Measurements from ENCODE around the gene UMODL1. TPM values are rescaled to one million over a fixed set of nuclear protein-coding genes. Genes with fewer than 3 reads are reported as not detected.
A peak's percentile ranks its signal among the peaks of the same experiment; 100 is the strongest.

UMODL1 gene
- total RNA-seq, 5 donors from 2014 or later (not counting 1 experiment from before 2014, with no cell fraction given) = 0.16 to 0.99 (median 0.82) TPM

DNA sequence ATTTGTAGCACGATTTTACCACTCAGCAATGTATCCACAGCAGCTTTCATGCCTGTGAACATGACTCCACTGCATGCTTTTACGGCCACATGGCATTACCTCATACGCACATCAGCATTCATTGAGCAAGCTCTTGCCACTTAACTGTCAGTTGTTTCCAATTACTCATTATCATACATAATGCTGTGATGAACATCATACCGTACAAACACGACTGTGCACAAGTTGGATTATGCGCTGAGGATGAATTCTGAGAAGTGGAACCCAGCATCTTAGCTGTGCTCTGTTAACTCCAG lies 9.6 kb downstream of the UMODL1 start:
- no peaks in the 10 kb centered on the region for H3K9me3 Mint-ChIP-seq
- no peaks in the 10 kb centered on the region for H3K36me3 Mint-ChIP-seq
- ATAC-seq (replicated peaks in 1 of 4) = no peak
- no peak overlapping the region for H3K27ac Mint-ChIP-seq
- H3K4me3 ChIP-seq (ENCODE audit: control insufficient read depth in 1 of 2, extremely low read depth in 1 of 2, low read length in 1 of 2) = no peak overlapping the region
- H3K36me3 ChIP-seq (ENCODE audit: control insufficient read depth in 2 of 2, extremely low read depth in 1 of 2, insufficient read depth in 1 of 2, low read length in 1 of 2) = no peaks in the 10 kb centered on the region
- no peak overlapping the region for H3K27ac ChIP-seq (ENCODE audit: low read length)
- no peaks in the 10 kb centered on the region for H3K9me3 ChIP-seq
- no peaks in the 10 kb centered on the region for H3K4me1 ChIP-seq (ENCODE audit: control insufficient read depth in 1 of 2, extremely low read depth in 1 of 2, insufficient read depth in 2 of 2, low read length in 2 of 2)
- H3K4me3 Mint-ChIP-seq = no peak overlapping the region
- 72% methylated on average over 6 of the region's 6 CpGs for WGBS (ENCODE audit: insufficient coverage)
- no peak for DNase-seq
- CTCF ChIA-PET = no interaction called here
- peaks cover 0 to 40% of the 10 kb centered on the region in 2 experiments for H3K27me3 ChIP-seq (replicated peaks in 1 of 2; ENCODE audit: control insufficient read depth in 2 of 2, extremely low read depth in 1 of 2, insufficient read depth in 2 of 2, low read length in 1 of 2)
- POLR2A ChIA-PET = no interaction called here
- H3K4me1 Mint-ChIP-seq = peaks cover 0 to 2% (median 0%) of the 10 kb centered on the region in 3 donors
- H3K27me3 Mint-ChIP-seq = peaks cover 0 to 2% of the 10 kb centered on the region in 2 donors

DNA sequence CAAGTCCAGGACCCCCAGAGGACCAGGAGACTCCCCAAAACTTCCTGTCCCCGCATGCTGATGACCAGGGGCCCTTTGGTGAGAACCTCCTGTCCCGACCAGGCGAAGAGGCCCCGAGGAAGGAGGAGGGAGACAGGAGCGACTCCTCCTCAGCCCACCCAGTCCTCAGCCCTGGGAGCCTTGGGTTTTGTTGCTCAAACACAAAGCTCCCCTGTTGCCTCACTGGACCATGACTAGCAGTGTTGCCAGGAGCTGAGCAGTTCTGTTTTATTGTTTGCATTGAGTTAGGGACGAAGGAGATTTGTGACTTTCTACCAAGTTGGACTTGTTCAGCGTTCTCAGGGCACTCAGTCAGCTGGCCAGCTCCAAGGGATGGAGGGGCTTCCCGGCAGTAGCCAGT lies 10.0 kb downstream of the UMODL1 start:
- ChIA-PET CTCF (no interaction called here), POLR2A (no interaction called here)
- Mint-ChIP-seq H3K27me3 (peaks cover 0 to 2% of the 10 kb centered on the region in 2 donors), H3K9me3 (no peaks in the 10 kb centered on the region), H3K36me3 (no peaks in the 10 kb centered on the region), H3K4me1 (peaks cover 0 to 2% (median 0%) of the 10 kb centered on the region in 3 donors), H3K4me3 (no peak overlapping the region), H3K27ac (no peak overlapping the region)
- Histone ChIP-seq H3K4me1 (ENCODE audit: control insufficient read depth in 1 of 2, extremely low read depth in 1 of 2, insufficient read depth in 2 of 2, low read length in 2 of 2) (no peaks in the 10 kb centered on the region), H3K9me3 (no peaks in the 10 kb centered on the region), H3K4me3 (ENCODE audit: control insufficient read depth in 1 of 2, extremely low read depth in 1 of 2, low read length in 1 of 2) (no peak overlapping the region), H3K27me3 (replicated peaks in 1 of 2; ENCODE audit: control insufficient read depth in 2 of 2, extremely low read depth in 1 of 2, insufficient read depth in 2 of 2, low read length in 1 of 2) (peaks cover 0 to 42% of the 10 kb centered on the region in 2 experiments), H3K36me3 (ENCODE audit: control insufficient read depth in 2 of 2, extremely low read depth in 1 of 2, insufficient read depth in 1 of 2, low read length in 1 of 2) (no peaks in the 10 kb centered on the region), H3K27ac (ENCODE audit: low read length) (no peak overlapping the region)
- 87% methylated on average over 3 of the region's 8 CpGs for WGBS (ENCODE audit: insufficient coverage)
- ATAC-seq (replicated peaks in 1 of 4) = no peak
- DNase-seq = no peak

- Mint-ChIP-seq H3K27me3 (peaks cover 0 to 2% of the 10 kb centered on the region in 2 donors), H3K27ac (no peak overlapping the region), H3K4me3 (no peak overlapping the region), H3K36me3 (no peaks in the 10 kb centered on the region), H3K9me3 (no peaks in the 10 kb centered on the region), H3K4me1 (peaks cover 0 to 2% (median 0%) of the 10 kb centered on the region in 3 donors)
- Histone ChIP-seq H3K27me3 (replicated peaks in 1 of 2; ENCODE audit: control insufficient read depth in 2 of 2, extremely low read depth in 1 of 2, insufficient read depth in 2 of 2, low read length in 1 of 2) (peaks cover 0 to 37% of the 10 kb centered on the region in 2 experiments), H3K27ac (ENCODE audit: low read length) (no peak overlapping the region), H3K9me3 (no peaks in the 10 kb centered on the region), H3K36me3 (ENCODE audit: control insufficient read depth in 2 of 2, extremely low read depth in 1 of 2, insufficient read depth in 1 of 2, low read length in 1 of 2) (no peaks in the 10 kb centered on the region), H3K4me1 (ENCODE audit: control insufficient read depth in 1 of 2, extremely low read depth in 1 of 2, insufficient read depth in 2 of 2, low read length in 2 of 2) (no peaks in the 10 kb centered on the region), H3K4me3 (ENCODE audit: control insufficient read depth in 1 of 2, extremely low read depth in 1 of 2, low read length in 1 of 2) (no peak overlapping the region)
- 85% methylated on average over 18 of the region's 18 CpGs for WGBS (ENCODE audit: insufficient coverage)
- ATAC-seq (replicated peaks in 1 of 4) = no peak
- ChIA-PET POLR2A (no interaction called here), CTCF (interaction anchor here in 1 of 2 donors (0.5 kb wide), 1 partner anchor 229 kb away, joined by 3 read pairs; no protein-coding TSS in a partner anchor)
- DNase-seq = no peak
Observed at GRCh38 chr21:42081931-42082381, 10.8 kb downstream of the UMODL1 start.

- DNase-seq = no peak
- H3K36me3 Mint-ChIP-seq = no peaks in the 10 kb centered on the region
- no peaks in the 10 kb centered on the region for H3K9me3 Mint-ChIP-seq
- peak overlapping the region in 1 of 3 donors; percentile 24 for H3K4me3 Mint-ChIP-seq
- POLR2A ChIA-PET = no interaction called here
- Histone ChIP-seq H3K4me1 (ENCODE audit: control insufficient read depth in 1 of 2, extremely low read depth in 1 of 2, insufficient read depth in 2 of 2, low read length in 2 of 2) (no peaks in the 10 kb centered on the region), H3K27me3 (replicated peaks in 1 of 2; ENCODE audit: control insufficient read depth in 2 of 2, extremely low read depth in 1 of 2, insufficient read depth in 2 of 2, low read length in 1 of 2) (peaks cover 0 to 35% of the 10 kb centered on the region in 2 experiments), H3K9me3 (no peaks in the 10 kb centered on the region), H3K36me3 (ENCODE audit: control insufficient read depth in 2 of 2, extremely low read depth in 1 of 2, insufficient read depth in 1 of 2, low read length in 1 of 2) (no peaks in the 10 kb centered on the region), H3K27ac (ENCODE audit: low read length) (no peak overlapping the region), H3K4me3 (ENCODE audit: control insufficient read depth in 1 of 2, extremely low read depth in 1 of 2, low read length in 1 of 2) (no peak overlapping the region)
- 80% methylated on average over 22 of the region's 22 CpGs for WGBS (ENCODE audit: insufficient coverage)
- CTCF ChIA-PET = interaction anchor here in 1 of 2 donors (0.5 kb wide), 1 partner anchor 228 kb away, joined by 3 read pairs; no protein-coding TSS in a partner anchor
- no peak for ATAC-seq (replicated peaks in 1 of 4)
- H3K4me1 Mint-ChIP-seq = peaks cover 0 to 2% (median 0%) of the 10 kb centered on the region in 3 donors
- no peak overlapping the region for H3K27ac Mint-ChIP-seq
- peaks cover 0 to 2% of the 10 kb centered on the region in 2 donors for H3K27me3 Mint-ChIP-seq
Observed at GRCh38 chr21:42082501-42083360, 11.6 kb downstream of the UMODL1 start.

DNA sequence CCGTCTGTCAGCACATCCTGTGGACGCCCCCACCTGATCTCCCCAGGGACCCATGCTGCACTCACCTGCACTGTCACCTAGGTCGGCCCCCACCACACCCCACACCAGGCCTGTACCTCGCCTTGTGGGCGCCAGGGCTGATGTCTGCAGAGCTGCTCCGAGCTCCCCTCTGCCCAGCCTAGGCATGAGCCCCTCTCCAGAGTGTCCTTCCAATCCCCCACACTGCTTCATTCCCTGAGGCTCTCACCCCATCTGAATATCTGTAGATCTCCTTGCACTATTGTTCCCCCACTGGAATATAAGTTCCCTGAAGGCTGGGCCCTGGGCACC lies 12.2 kb downstream of the UMODL1 start:
- H3K36me3 Mint-ChIP-seq = no peaks in the 10 kb centered on the region
- POLR2A ChIA-PET = no interaction called here

GRCh38 chr21:42084079-42084478 lies 13.0 kb downstream of the UMODL1 start:
- no peaks in the 10 kb centered on the region for H3K36me3 ChIP-seq (ENCODE audit: control insufficient read depth in 2 of 2, extremely low read depth in 1 of 2, insufficient read depth in 1 of 2, low read length in 1 of 2)
- H3K27ac Mint-ChIP-seq = no peak overlapping the region
- POLR2A ChIA-PET = no interaction called here
- CTCF ChIA-PET = no interaction called here
- no peaks in the 10 kb centered on the region for H3K36me3 Mint-ChIP-seq
- H3K4me1 ChIP-seq (ENCODE audit: control insufficient read depth in 1 of 2, extremely low read depth in 1 of 2, insufficient read depth in 2 of 2, low read length in 2 of 2) = peaks cover 11 to 12% of the 10 kb centered on the region in 2 experiments
- H3K27me3 Mint-ChIP-seq = peaks cover 0 to 2% of the 10 kb centered on the region in 2 donors
- H3K27ac ChIP-seq (ENCODE audit: low read length) = no peak overlapping the region
- H3K4me3 Mint-ChIP-seq = no peak overlapping the region
- no peak overlapping the region for H3K4me3 ChIP-seq (ENCODE audit: control insufficient read depth in 1 of 2, extremely low read depth in 1 of 2, low read length in 1 of 2)
- WGBS (ENCODE audit: insufficient coverage) = 86% methylated on average over 8 of the region's 12 CpGs
- no peak for ATAC-seq (replicated peaks in 1 of 4)
- no peaks in the 10 kb centered on the region for H3K9me3 ChIP-seq
- no peaks in the 10 kb centered on the region for H3K9me3 Mint-ChIP-seq
- H3K27me3 ChIP-seq (replicated peaks in 1 of 2; ENCODE audit: control insufficient read depth in 2 of 2, extremely low read depth in 1 of 2, insufficient read depth in 2 of 2, low read length in 1 of 2) = peaks cover 0 to 31% of the 10 kb centered on the region in 2 experiments
- H3K4me1 Mint-ChIP-seq = peaks cover 5 to 7% (median 5%) of the 10 kb centered on the region in 3 donors
- DNase-seq = no peak

More for the DNA sequence above, 12.2 kb downstream of the UMODL1 start:
- Mint-ChIP-seq H3K27ac (no peak overlapping the region), H3K9me3 (no peaks in the 10 kb centered on the region), H3K27me3 (peaks cover 0 to 2% of the 10 kb centered on the region in 2 donors), H3K4me3 (no peak overlapping the region), H3K4me1 (no peaks in the 10 kb centered on the region)
- 85% methylated on average over 6 of the region's 6 CpGs for WGBS (ENCODE audit: insufficient coverage)
- ATAC-seq (replicated peaks in 1 of 4) (no peak), DNase-seq (no peak)
- Histone ChIP-seq H3K4me3 (ENCODE audit: control insufficient read depth in 1 of 2, extremely low read depth in 1 of 2, low read length in 1 of 2) (no peak overlapping the region), H3K27me3 (replicated peaks in 1 of 2; ENCODE audit: control insufficient read depth in 2 of 2, extremely low read depth in 1 of 2, insufficient read depth in 2 of 2, low read length in 1 of 2) (peaks cover 0 to 35% of the 10 kb centered on the region in 2 experiments), H3K36me3 (ENCODE audit: control insufficient read depth in 2 of 2, extremely low read depth in 1 of 2, insufficient read depth in 1 of 2, low read length in 1 of 2) (no peaks in the 10 kb centered on the region), H3K4me1 (ENCODE audit: control insufficient read depth in 1 of 2, extremely low read depth in 1 of 2, insufficient read depth in 2 of 2, low read length in 2 of 2) (peaks cover 4 to 5% of the 10 kb centered on the region in 2 experiments), H3K27ac (ENCODE audit: low read length) (no peak overlapping the region), H3K9me3 (no peaks in the 10 kb centered on the region)
- CTCF ChIA-PET = no interaction called here

Data from T-cell (primary cell).